H9 (cell line): ENCODE measurements around the gene CHD1. TPM values are rescaled to one million over a fixed set of nuclear protein-coding genes. Genes with fewer than 3 reads are reported as not detected.

Experiments used
- DNase-seq: peaks from one replicate; pipeline ENCODE4 v3.0.0-alpha.2; 2017
- H2AFZ ChIP-seq: one replicate; pipeline ENCODE4 v1.6.1; 2013; ENCODE audit warnings: mild to moderate bottlenecking, low read length, control low read depth, moderate library complexity
- H2AK5ac ChIP-seq: 2 replicates; pipeline ENCODE4 v1.6.1; 2013; ENCODE audit warnings: low read length, control low read depth, mixed read lengths; ENCODE audit not compliant: insufficient read length
- H2BK120ac ChIP-seq: one replicate; pipeline ENCODE4 v1.6.1; 2013; ENCODE audit warnings: low read depth, mild to moderate bottlenecking, low read length, control low read depth, inconsistent platforms; ENCODE audit not compliant: poor library complexity, severe bottlenecking
- H2BK12ac ChIP-seq: 2 replicates; pipeline ENCODE4 v1.6.1; 2013; ENCODE audit warnings: low read length, control low read depth, mixed read lengths, low read depth; ENCODE audit not compliant: insufficient read length
- H2BK15ac ChIP-seq: 2 replicates; pipeline ENCODE4 v1.6.1; 2013; ENCODE audit warnings: low read depth, low read length, control low read depth
- H2BK20ac ChIP-seq: one replicate; pipeline ENCODE4 v1.6.1; 2013; ENCODE audit warnings: low read depth, mild to moderate bottlenecking, low read length, control low read depth, inconsistent platforms; ENCODE audit not compliant: poor library complexity, severe bottlenecking
- H2BK5ac ChIP-seq: 2 replicates; pipeline ENCODE4 v1.6.1; 2013; ENCODE audit warnings: low read length, control low read depth, mixed read lengths; ENCODE audit not compliant: insufficient read length
- H3K14ac ChIP-seq: 2 replicates; pipeline ENCODE4 v1.6.1; 2013; ENCODE audit warnings: low read length, control low read depth; ENCODE audit not compliant: insufficient read depth
- H3K18ac ChIP-seq: 2 replicates; pipeline ENCODE4 v1.6.1; 2013; ENCODE audit warnings: low read depth, mild to moderate bottlenecking, mixed read lengths, low read length, control low read depth; ENCODE audit not compliant: insufficient read length
- H3K23ac ChIP-seq: 2 replicates; pipeline ENCODE4 v1.6.1; 2013; ENCODE audit warnings: low read length, control low read depth, mixed read lengths, low read depth; ENCODE audit not compliant: insufficient read length
- H3K23me2 ChIP-seq: 2 replicates; pipeline ENCODE4 v1.6.1; 2013; ENCODE audit warnings: low read depth, mild to moderate bottlenecking, mixed read lengths, low read length, control low read depth; ENCODE audit not compliant: insufficient read length, poor library complexity, severe bottlenecking
- H3K27ac ChIP-seq: 2 replicates; pipeline ENCODE4 v1.5.1; 2013; ENCODE audit warnings: low read length, control low read depth, mixed read lengths, low read depth; ENCODE audit not compliant: insufficient read length
- H3K27me3 ChIP-seq: 2 replicates; pipeline ENCODE4 v1.6.1; 2013; ENCODE audit warnings: low read length, control low read depth, inconsistent platforms; ENCODE audit not compliant: insufficient read depth
- H3K4ac ChIP-seq: 2 replicates; pipeline ENCODE4 v1.6.1; 2013; ENCODE audit warnings: low read depth, mild to moderate bottlenecking, control low read depth, inconsistent platforms, low read length, moderate library complexity
- H3K4me1 ChIP-seq: 2 replicates; pipeline ENCODE4 v1.6.1; 2013; ENCODE audit warnings: low read length, control low read depth, inconsistent platforms; ENCODE audit not compliant: insufficient read depth
- H3K4me2 ChIP-seq: 2 replicates; pipeline ENCODE4 v1.6.1; 2013; ENCODE audit warnings: low read length, control low read depth, mixed read lengths; ENCODE audit not compliant: insufficient read length, insufficient read depth
- H3K56ac ChIP-seq: 2 replicates; pipeline ENCODE4 v1.6.1; 2013; ENCODE audit warnings: low read depth, mild to moderate bottlenecking, mixed read lengths, low read length, control low read depth; ENCODE audit not compliant: insufficient read length
- H3K79me1 ChIP-seq: 2 replicates; pipeline ENCODE4 v1.6.1; 2013; ENCODE audit warnings: low read depth, mild to moderate bottlenecking, moderate library complexity, low read length, control low read depth, inconsistent platforms; ENCODE audit not compliant: insufficient read depth, poor library complexity, severe bottlenecking
- H3K79me2 ChIP-seq: 2 replicates; pipeline ENCODE4 v1.6.1; 2013; ENCODE audit warnings: low read length, control low read depth, inconsistent platforms; ENCODE audit not compliant: insufficient read depth
- H3K9ac ChIP-seq: 2 replicates; pipeline ENCODE4 v1.6.1; 2013; ENCODE audit warnings: low read length, control low read depth, mixed read lengths; ENCODE audit not compliant: insufficient read length; ENCODE audit errors: extremely low read depth
- H3K9me3 ChIP-seq: one replicate; pipeline ENCODE4 v1.6.1; 2013; ENCODE audit warnings: low read depth, low read length, inconsistent platforms; ENCODE audit not compliant: control insufficient read depth
- H3T11ph ChIP-seq: one replicate; pipeline ENCODE4 v1.6.1; 2013; ENCODE audit warnings: mild to moderate bottlenecking, low read length, control low read depth, inconsistent platforms
- H4K20me1 ChIP-seq: one replicate; pipeline ENCODE4 v1.6.1; 2013; ENCODE audit not compliant: control insufficient read depth, insufficient read length, insufficient read depth
- H4K5ac ChIP-seq: 2 replicates; pipeline ENCODE4 v1.6.1; 2013; ENCODE audit warnings: low read depth, mild to moderate bottlenecking, mixed read lengths, low read length, control low read depth; ENCODE audit not compliant: insufficient read length
- H4K8ac ChIP-seq: replicated peaks from 2 replicates; pipeline ENCODE4 v1.6.1; 2013; ENCODE audit warnings: low read length, control low read depth, mixed read lengths, low read depth; ENCODE audit not compliant: insufficient read length
- H4K91ac ChIP-seq: 2 replicates; pipeline ENCODE4 v1.6.1; 2013; ENCODE audit warnings: low read depth, mild to moderate bottlenecking, moderate library complexity, mixed read lengths, low read length, control low read depth; ENCODE audit not compliant: insufficient read length
- H3K27ac Mint-ChIP-seq, 3 experiments: 2 replicates in 2 of 3; 3 replicates in 1 of 3; pipeline ENCODE4 v1.8.0; 2020 to 2021; ENCODE audit warnings: mixed read lengths in 3 of 3, mild to moderate bottlenecking in 1 of 3, moderate library complexity in 1 of 3
- H3K27me3 Mint-ChIP-seq: 2 replicates; pipeline ENCODE4 v1.8.0; 2021; ENCODE audit warnings: low read depth, mild to moderate bottlenecking, moderate library complexity, mixed read lengths
- H3K36me3 Mint-ChIP-seq, 3 experiments: 2 replicates in 2 of 3; 3 replicates in 1 of 3; pipeline ENCODE4 v1.8.0; 2020 to 2021; ENCODE audit warnings: low read depth in 3 of 3, mixed read lengths in 3 of 3; ENCODE audit not compliant: insufficient read depth in 1 of 3
- H3K4me1 Mint-ChIP-seq, 2 experiments: 2 replicates each; pipeline ENCODE4 v1.8.0; 2020; ENCODE audit warnings: mixed read lengths in 2 of 2
- H3K4me3 Mint-ChIP-seq, 2 experiments: 2 replicates in 1 of 2; 3 replicates in 1 of 2; pipeline ENCODE4 v1.8.0; 2020 to 2021; ENCODE audit warnings: mild to moderate bottlenecking in 2 of 2, mixed read lengths in 2 of 2, moderate library complexity in 1 of 2
- H3K9me3 Mint-ChIP-seq, 2 experiments: 2 replicates in 1 of 2; 3 replicates in 1 of 2; pipeline ENCODE4 v1.8.0; 2020; ENCODE audit warnings: mild to moderate bottlenecking in 2 of 2, mixed read lengths in 2 of 2, moderate library complexity in 1 of 2
- total RNA-seq: library from RNA; stranded (reverse); gene quantifications from 2 replicates; pipeline ENCODE4 v1.2.1, GENCODE V29; 2021
- TF ChIP-seq, protein P1 (sequence below): fragments of 200-600 bp; sonication (generic); conservative IDR thresholded peaks from 3 replicates; pipeline ENCODE4 v1.8.0; 2021; ENCODE audit warnings: antibody characterized with exemption, mild to moderate bottlenecking

The CHD1 gene
- total RNA-seq, 1 experiment from 2014 or later = 62.7 TPM

DNA sequence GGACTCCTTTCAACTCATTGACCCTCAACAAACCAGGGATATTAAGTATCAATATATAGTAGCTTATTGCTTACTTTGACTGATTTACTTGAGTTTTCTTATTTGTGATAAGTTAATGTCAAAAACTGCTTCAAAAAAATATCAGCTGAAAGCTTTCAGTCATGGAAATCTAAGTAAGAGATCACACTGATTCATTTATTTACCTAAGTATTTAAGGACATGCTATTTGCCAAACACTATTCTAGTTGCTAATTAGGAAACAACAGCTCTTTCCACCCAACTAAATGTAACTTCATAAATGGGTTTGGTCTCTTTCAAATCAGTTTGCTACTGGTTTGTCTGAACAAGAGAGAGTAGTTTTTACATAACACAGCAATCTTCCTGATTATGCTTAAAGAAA is 48.2 kb downstream of the CHD1 start:
- Histone ChIP-seq H3K27ac (no peak overlapping the region), H4K8ac (no peak overlapping the region), H3K79me2 (no peaks in the 10 kb centered on the region), H2BK15ac (no peak overlapping the region), H3K18ac (no peak overlapping the region), H3K27me3 (no peaks in the 10 kb centered on the region), H4K91ac (no peak overlapping the region), H3K4me2 (no peak overlapping the region), H3K79me1 (no peaks in the 10 kb centered on the region), H2BK12ac (no peak overlapping the region), H2AFZ (no peak overlapping the region), H3K4me1 (no peaks in the 10 kb centered on the region), H4K20me1 (no peaks in the 10 kb centered on the region), H3K4ac (no peak overlapping the region), H2AK5ac (no peak overlapping the region), H2BK120ac (no peak overlapping the region), H3K23me2 (no peaks in the 10 kb centered on the region), H4K5ac (no peak overlapping the region), H3K14ac (no peak overlapping the region), H3T11ph (no peak overlapping the region), H2BK20ac (no peak overlapping the region), H3K23ac (no peak overlapping the region), H3K56ac (no peak overlapping the region), H3K9ac (no peak overlapping the region), H2BK5ac (no peak overlapping the region), H3K9me3 (no peaks in the 10 kb centered on the region)
- H3K4me3 Mint-ChIP-seq = no peak overlapping the region
- no peaks in the 10 kb centered on the region; the same call in 1 of the 2 replicates for H3K27me3 Mint-ChIP-seq
- no peak for DNase-seq
- H3K9me3 Mint-ChIP-seq = no peaks in the 10 kb centered on the region
- H3K36me3 Mint-ChIP-seq = peaks cover 36 to 80% (median 79%) of the 10 kb centered on the region in 3 experiments; a peak in 6 of 7 replicates
- H3K27ac Mint-ChIP-seq = no peak overlapping the region
- no peaks in the 10 kb centered on the region for H3K4me1 Mint-ChIP-seq
- TF ChIP-seq, protein P1, sequence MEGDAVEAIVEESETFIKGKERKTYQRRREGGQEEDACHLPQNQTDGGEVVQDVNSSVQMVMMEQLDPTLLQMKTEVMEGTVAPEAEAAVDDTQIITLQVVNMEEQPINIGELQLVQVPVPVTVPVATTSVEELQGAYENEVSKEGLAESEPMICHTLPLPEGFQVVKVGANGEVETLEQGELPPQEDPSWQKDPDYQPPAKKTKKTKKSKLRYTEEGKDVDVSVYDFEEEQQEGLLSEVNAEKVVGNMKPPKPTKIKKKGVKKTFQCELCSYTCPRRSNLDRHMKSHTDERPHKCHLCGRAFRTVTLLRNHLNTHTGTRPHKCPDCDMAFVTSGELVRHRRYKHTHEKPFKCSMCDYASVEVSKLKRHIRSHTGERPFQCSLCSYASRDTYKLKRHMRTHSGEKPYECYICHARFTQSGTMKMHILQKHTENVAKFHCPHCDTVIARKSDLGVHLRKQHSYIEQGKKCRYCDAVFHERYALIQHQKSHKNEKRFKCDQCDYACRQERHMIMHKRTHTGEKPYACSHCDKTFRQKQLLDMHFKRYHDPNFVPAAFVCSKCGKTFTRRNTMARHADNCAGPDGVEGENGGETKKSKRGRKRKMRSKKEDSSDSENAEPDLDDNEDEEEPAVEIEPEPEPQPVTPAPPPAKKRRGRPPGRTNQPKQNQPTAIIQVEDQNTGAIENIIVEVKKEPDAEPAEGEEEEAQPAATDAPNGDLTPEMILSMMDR = no peak
